ENCODE data around the gene NBEAL2.

The NBEAL2 gene

GRCh38 chr3:47014036-47014435 is 34.6 kb downstream of the NBEAL2 start:
- TF ChIP-seq, protein P1, sequence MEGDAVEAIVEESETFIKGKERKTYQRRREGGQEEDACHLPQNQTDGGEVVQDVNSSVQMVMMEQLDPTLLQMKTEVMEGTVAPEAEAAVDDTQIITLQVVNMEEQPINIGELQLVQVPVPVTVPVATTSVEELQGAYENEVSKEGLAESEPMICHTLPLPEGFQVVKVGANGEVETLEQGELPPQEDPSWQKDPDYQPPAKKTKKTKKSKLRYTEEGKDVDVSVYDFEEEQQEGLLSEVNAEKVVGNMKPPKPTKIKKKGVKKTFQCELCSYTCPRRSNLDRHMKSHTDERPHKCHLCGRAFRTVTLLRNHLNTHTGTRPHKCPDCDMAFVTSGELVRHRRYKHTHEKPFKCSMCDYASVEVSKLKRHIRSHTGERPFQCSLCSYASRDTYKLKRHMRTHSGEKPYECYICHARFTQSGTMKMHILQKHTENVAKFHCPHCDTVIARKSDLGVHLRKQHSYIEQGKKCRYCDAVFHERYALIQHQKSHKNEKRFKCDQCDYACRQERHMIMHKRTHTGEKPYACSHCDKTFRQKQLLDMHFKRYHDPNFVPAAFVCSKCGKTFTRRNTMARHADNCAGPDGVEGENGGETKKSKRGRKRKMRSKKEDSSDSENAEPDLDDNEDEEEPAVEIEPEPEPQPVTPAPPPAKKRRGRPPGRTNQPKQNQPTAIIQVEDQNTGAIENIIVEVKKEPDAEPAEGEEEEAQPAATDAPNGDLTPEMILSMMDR (IDR thresholded peaks at IDR 0.05; ENCODE audit: insufficient read depth, low read depth, low read length, missing control alignments) = no peak
- DNase-seq (ENCODE audit: low read depth) = no peak
- H3K4me3 ChIP-seq (ENCODE audit: low read depth, low read length) = no peak overlapping the region

DNA sequence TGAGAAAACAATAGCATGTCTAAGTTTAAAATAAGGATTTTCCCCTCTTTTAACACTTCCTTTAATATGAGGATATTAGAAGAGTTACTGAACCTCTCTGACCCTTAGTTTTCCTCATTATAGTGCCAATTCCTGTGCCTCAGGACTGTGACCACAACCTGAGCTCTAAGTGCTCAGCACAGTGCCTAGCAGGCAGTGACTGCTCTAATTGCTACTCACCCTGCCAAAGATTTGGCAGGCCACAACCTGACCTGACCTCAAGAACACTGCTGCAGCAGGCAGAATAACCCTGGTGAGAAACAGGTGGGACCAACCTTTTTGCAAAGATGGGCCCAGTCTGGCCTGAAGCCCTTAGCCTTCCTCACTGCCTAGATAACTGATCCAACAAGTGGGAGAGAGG is 35.7 kb downstream of the NBEAL2 start:
- DNase-seq (ENCODE audit: low read depth) = no peak
- TF ChIP-seq, protein P1 (IDR thresholded peaks at IDR 0.05; ENCODE audit: insufficient read depth, low read depth, low read length, missing control alignments) = no peak
- H3K4me3 ChIP-seq (ENCODE audit: low read depth, low read length) = no peak overlapping the region

- no peak overlapping the region for H3K4me3 ChIP-seq (ENCODE audit: low read depth, low read length)
- DNase-seq (ENCODE audit: low read depth) = no peak
- TF ChIP-seq, protein P1 (IDR thresholded peaks at IDR 0.05; ENCODE audit: insufficient read depth, low read depth, low read length, missing control alignments) = no peak
Observed at GRCh38 chr3:47016086-47016933, 36.8 kb downstream of the NBEAL2 start.

DNA sequence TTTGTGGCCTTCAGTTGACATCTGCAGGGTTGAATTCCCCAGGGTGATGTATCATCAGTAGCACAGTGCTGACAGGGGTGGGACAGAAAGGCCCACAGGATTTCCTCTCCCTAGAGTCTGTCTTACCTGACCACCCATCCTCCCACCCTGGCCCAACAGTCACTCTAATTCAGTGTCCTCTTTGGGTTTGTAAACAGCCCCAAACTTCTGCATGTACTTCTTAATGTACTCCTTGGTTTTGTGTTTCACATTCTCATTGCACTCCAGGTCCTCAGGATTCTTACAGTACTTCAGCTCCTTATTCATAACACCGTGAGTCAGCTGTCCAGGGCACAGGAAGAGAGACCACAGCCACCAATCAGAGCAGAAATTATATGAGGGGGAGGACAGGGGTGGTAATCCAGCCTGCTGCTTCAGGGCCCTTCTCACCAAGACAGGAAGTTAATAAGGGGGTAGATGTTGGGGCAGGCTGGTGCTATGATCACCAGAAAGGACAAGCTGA is 37.5 kb downstream of the NBEAL2 start:
- H3K4me3 ChIP-seq (ENCODE audit: low read depth, low read length) = no peak overlapping the region
- DNase-seq (ENCODE audit: low read depth) = peak; percentile 61
- TF ChIP-seq, protein P1 (IDR thresholded peaks at IDR 0.05; ENCODE audit: insufficient read depth, low read depth, low read length, missing control alignments) = no peak

GRCh38 chr3:47017504-47018268 is 38.2 kb downstream of the NBEAL2 start:
- TF ChIP-seq, protein P1 (IDR thresholded peaks at IDR 0.05; ENCODE audit: insufficient read depth, low read depth, low read length, missing control alignments) = no peak
- no peak for DNase-seq (ENCODE audit: low read depth)
- no peak overlapping the region for H3K4me3 ChIP-seq (ENCODE audit: low read depth, low read length)

DNA sequence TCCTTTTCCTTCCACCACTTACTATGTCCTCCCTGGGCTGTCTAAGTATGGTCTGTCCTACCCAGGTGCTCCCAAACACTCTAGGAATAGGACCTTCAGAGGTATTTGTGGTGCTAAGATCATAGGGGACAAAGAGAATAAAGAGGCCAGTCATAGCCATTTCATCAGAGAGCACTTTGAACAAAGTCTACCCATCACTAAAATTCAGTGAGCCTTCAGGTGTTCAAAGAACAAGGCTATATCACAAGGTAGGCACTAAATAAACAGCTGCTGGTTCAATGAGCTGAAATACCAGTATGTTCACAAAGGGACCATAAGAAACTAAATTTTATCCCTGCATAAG is 38.8 kb downstream of the NBEAL2 start:
- DNase-seq (ENCODE audit: low read depth) = no peak
- TF ChIP-seq, protein P1 (IDR thresholded peaks at IDR 0.05; ENCODE audit: insufficient read depth, low read depth, low read length, missing control alignments) = no peak
- H3K4me3 ChIP-seq (ENCODE audit: low read depth, low read length) = no peak overlapping the region

All from GM12865 (cell line).